H1 (cell line): ENCODE data around the gene MRPS10. TPM values are rescaled to one million over a fixed set of nuclear protein-coding genes. Genes with fewer than 3 reads are reported as not detected.

Experiments
- CTCF ChIA-PET: fragments of 300-600 bp; sonication (Branson Sonifier 250); formaldehyde crosslinking; loops from one replicate; lab custom pipeline; 2021; ENCODE audit not compliant: partially characterized antibody; lab: Charles Lee
- POLR2A ChIA-PET: fragments of 300-600 bp; sonication (Branson Sonifier 250); formaldehyde crosslinking; loops from one replicate; lab custom pipeline; 2021; ENCODE audit warnings: inconsistent platforms; ENCODE audit not compliant: partially characterized antibody; lab: Charles Lee
- DNase-seq, 2 experiments: peaks; one replicate each; pipeline versions ENCODE4 v3.0.0 to v3.0.0-alpha.2; 2010 to 2022; ENCODE audit warnings: low spot score in 2 of 2, low read depth in 1 of 2, mixed read lengths in 1 of 2
- FAIRE-seq: peaks from 2 replicates; lab custom pipeline; 2011; peaks lifted over from hg19 to GRCh38; lab: Jason Lieb, UNC
- H2AFZ ChIP-seq: 2 replicates; pipeline ENCODE4 v1.8.1; 2012; ENCODE audit warnings: low read length, inconsistent platforms
- H2AK5ac ChIP-seq: 2 replicates; pipeline ENCODE4 v1.6.1; 2013; ENCODE audit warnings: low read depth, low read length
- H2BK120ac ChIP-seq: replicated peaks from 2 replicates; pipeline ENCODE3; 2013; ENCODE audit warnings: low read depth, low read length, inconsistent platforms
- H2BK12ac ChIP-seq: 2 replicates; pipeline ENCODE4 v1.6.1; 2013; ENCODE audit warnings: low read depth, low read length
- H2BK15ac ChIP-seq: 2 replicates; pipeline ENCODE4 v1.6.1; 2013; ENCODE audit warnings: low read length
- H2BK20ac ChIP-seq: 2 replicates; pipeline ENCODE4 v1.6.1; 2013; ENCODE audit warnings: low read length
- H2BK5ac ChIP-seq: 2 replicates; pipeline ENCODE4 v1.6.1; 2013; ENCODE audit warnings: low read depth, low read length
- H3K14ac ChIP-seq: 2 replicates; pipeline ENCODE4 v1.6.1; 2013; ENCODE audit warnings: inconsistent platforms; ENCODE audit not compliant: insufficient read length
- H3K18ac ChIP-seq: 2 replicates; pipeline ENCODE4 v1.6.1; 2013; ENCODE audit warnings: low read length; ENCODE audit errors: extremely low read depth
- H3K23ac ChIP-seq: 2 replicates; pipeline ENCODE4 v1.6.1; 2013; ENCODE audit warnings: inconsistent platforms; ENCODE audit not compliant: insufficient read length
- H3K23me2 ChIP-seq: 2 replicates; pipeline ENCODE4 v1.6.1; 2013; ENCODE audit warnings: low read depth, low read length
- H3K27ac ChIP-seq: 2 replicates; pipeline ENCODE4 v1.6.1; 2011; ENCODE audit warnings: low read depth, low read length, inconsistent platforms
- H3K27me3 ChIP-seq, 4 experiments: replicated peaks in 1 of 4; 1 replicate in 1 of 4; 2 replicates in 3 of 4; pipeline versions ENCODE4 v1.6.1 to v1.8.1; 2011 to 2013; ENCODE audit warnings: low read length in 3 of 4, mild to moderate bottlenecking in 3 of 4, inconsistent platforms in 2 of 4, mixed read lengths in 2 of 4, moderate library complexity in 1 of 4; ENCODE audit not compliant: control insufficient read depth in 3 of 4, insufficient read depth in 3 of 4; ENCODE audit errors: extremely low read depth in 1 of 4
- H3K36me3 ChIP-seq, 4 experiments: 2 replicates each; pipeline versions ENCODE4 v1.6.1 to v1.8.1; 2011 to 2013; ENCODE audit warnings: mild to moderate bottlenecking in 4 of 4, low read length in 3 of 4, moderate library complexity in 2 of 4, control low read depth in 1 of 4, inconsistent platforms in 1 of 4; ENCODE audit not compliant: insufficient read depth in 4 of 4, control insufficient read depth in 2 of 4
- H3K4ac ChIP-seq: replicated peaks from 2 replicates; pipeline ENCODE3; 2013; ENCODE audit warnings: low read length, low read depth, mixed read lengths, inconsistent platforms; ENCODE audit not compliant: insufficient read length
- H3K4me1 ChIP-seq, 4 experiments: replicated peaks in 1 of 4; 1 replicate in 1 of 4; 2 replicates in 3 of 4; pipeline versions ENCODE4 v1.6.1 to v1.8.1; 2011 to 2013; ENCODE audit warnings: low read length in 3 of 4, inconsistent platforms in 2 of 4, mixed read lengths in 1 of 4; ENCODE audit not compliant: insufficient read depth in 4 of 4, control insufficient read depth in 3 of 4
- H3K4me2 ChIP-seq, 2 experiments: 2 replicates each; pipeline versions ENCODE4 v1.6.1 to v1.8.1; 2011 to 2013; ENCODE audit warnings: low read depth in 2 of 2, low read length in 2 of 2, control low read depth in 1 of 2, inconsistent platforms in 1 of 2, mild to moderate bottlenecking in 1 of 2; ENCODE audit not compliant: insufficient read depth in 1 of 2
- H3K4me3 ChIP-seq, 4 experiments: fragments of 200-600, 300-600 bp in 1 of 4; sonication (generic), shearing (Covaris generic), sonication (Bioruptor Twin) in 1 of 4; 2 replicates each; pipeline versions ENCODE4 v1.5.1 to v1.8.1; 2011 to 2016; ENCODE audit warnings: low read length in 4 of 4, low read depth in 3 of 4, control low read depth in 2 of 4, inconsistent platforms in 2 of 4, mild to moderate bottlenecking in 2 of 4, mixed read lengths in 1 of 4, moderate library complexity in 1 of 4; ENCODE audit not compliant: insufficient read depth in 2 of 4; ENCODE audit errors: extremely low read depth in 1 of 4
- H3K56ac ChIP-seq: replicated peaks from 2 replicates; pipeline ENCODE3; 2013; ENCODE audit warnings: low read depth, mild to moderate bottlenecking, mixed read lengths, low read length, inconsistent platforms; ENCODE audit not compliant: insufficient read length
- H3K79me1 ChIP-seq: 2 replicates; pipeline ENCODE4 v1.6.1; 2013; ENCODE audit warnings: low read depth, low read length, control low read depth
- H3K79me2 ChIP-seq, 2 experiments: 2 replicates each; pipeline versions ENCODE4 v1.6.1 to v1.8.1; 2012 to 2013; ENCODE audit warnings: low read length in 2 of 2, mild to moderate bottlenecking in 2 of 2, inconsistent platforms in 1 of 2; ENCODE audit not compliant: insufficient read depth in 2 of 2, control insufficient read depth in 1 of 2
- H3K9ac ChIP-seq, 4 experiments: replicated peaks in 1 of 4; 1 replicate in 1 of 4; 2 replicates in 3 of 4; pipeline versions ENCODE4 v1.6.1 to v1.8.1; 2011 to 2013; ENCODE audit warnings: low read depth in 3 of 4, low read length in 3 of 4, control low read depth in 2 of 4, mild to moderate bottlenecking in 2 of 4, moderate library complexity in 2 of 4, inconsistent platforms in 1 of 4; ENCODE audit errors: extremely low read depth in 1 of 4
- H3K9me3 ChIP-seq, 2 experiments: 2 replicates each; pipeline versions ENCODE4 v1.6.1 to v1.8.1; 2012 to 2013; ENCODE audit warnings: mild to moderate bottlenecking in 2 of 2, moderate library complexity in 2 of 2, control low read depth in 1 of 2, inconsistent platforms in 1 of 2, low read depth in 1 of 2, low read length in 1 of 2, mixed read lengths in 1 of 2; ENCODE audit not compliant: insufficient read depth in 2 of 2
- H4K20me1 ChIP-seq, 2 experiments: replicated peaks in 1 of 2; 2 replicates each; pipeline versions ENCODE3 to v1.8.1; 2011 to 2013; ENCODE audit warnings: inconsistent platforms in 2 of 2, low read length in 2 of 2, mild to moderate bottlenecking in 1 of 2; ENCODE audit not compliant: insufficient read depth in 2 of 2, control insufficient read depth in 1 of 2
- H4K5ac ChIP-seq: 2 replicates; pipeline ENCODE4 v1.6.1; 2013; ENCODE audit warnings: low read length, low read depth, mixed read lengths, inconsistent platforms; ENCODE audit not compliant: insufficient read length
- H4K8ac ChIP-seq: 2 replicates; pipeline ENCODE4 v1.8.0; 2013; ENCODE audit warnings: mild to moderate bottlenecking, moderate library complexity, low read length, inconsistent platforms; ENCODE audit not compliant: insufficient read depth; ENCODE audit errors: extremely low read depth
- H4K91ac ChIP-seq: replicated peaks from 2 replicates; pipeline ENCODE3; 2013; ENCODE audit warnings: low read length, mixed read lengths, inconsistent platforms; ENCODE audit not compliant: insufficient read length
- BCL11A ChIP-seq, 2 experiments: IDR thresholded peaks; one replicate each; pipeline ENCODE4 v1.6.1; 2011; ENCODE audit warnings: low read depth in 2 of 2, low read length in 2 of 2, mild to moderate bottlenecking in 2 of 2
- EGR1 ChIP-seq: IDR thresholded peaks from 2 replicates; pipeline ENCODE4 v1.6.1; 2011; ENCODE audit warnings: low read depth, low read length, borderline replicate concordance
- NRF1 ChIP-seq: IDR thresholded peaks from 2 replicates; pipeline ENCODE4 v1.6.1; 2011; ENCODE audit warnings: mild to moderate bottlenecking, low read depth, low read length, improper control_type of control experiment
- POLR2A ChIP-seq, 2 experiments: IDR thresholded peaks; 1 replicate in 1 of 2; 2 replicates in 1 of 2; pipeline ENCODE4 v1.6.1; 2011; ENCODE audit warnings: low read depth in 2 of 2, low read length in 2 of 2, mild to moderate bottlenecking in 2 of 2; ENCODE audit errors: control extremely low read depth in 1 of 2
- RBBP5 ChIP-seq: IDR thresholded peaks from 2 replicates; pipeline ENCODE4 v1.7.1; 2012; ENCODE audit warnings: low read depth, mild to moderate bottlenecking, inconsistent platforms, low read length, moderate library complexity, borderline replicate concordance
- SIRT6 ChIP-seq: IDR thresholded peaks from one replicate; pipeline ENCODE4 v1.7.1; 2012; ENCODE audit warnings: low read length, inconsistent platforms
- WGBS, 2 experiments: shearing (Covaris generic) in 1 of 2; methylation state at CpG; one replicate each; pipeline versions ENCODE4 v1.1.6 to v1.1.7; 2013 to 2015; ENCODE audit warnings: low lambda C conversion rate in 2 of 2, mixed read lengths in 2 of 2, inconsistent platforms in 1 of 2, low coverage in 1 of 2, missing lambda C conversion rate in 1 of 2; ENCODE audit not compliant: insufficient replicate concordance in 2 of 2, insufficient coverage in 1 of 2, insufficient read length in 1 of 2; ENCODE audit errors: extremely low coverage in 1 of 2, missing lambda C conversion rate in 1 of 2; 5-methylcytosine and 5-hydroxymethylcytosine counted together
- long read RNA-seq, 2 experiments: library from RNA in 1 of 2; library from capped mRNA in 1 of 2; stranded (forward); transcript quantifications; one replicate each; pipeline ENCODE4 v2.0.0, GENCODE V29; 2021; ENCODE audit warnings: inconsistent platforms in 1 of 2
- polyA minus RNA-seq, 3 experiments: library from RNA; depleted of rRNA, polyadenylated mRNA; stranded (reverse); fragments of >200 nt; gene quantifications; 1 replicate in 2 of 3; 2 replicates in 1 of 3; pipeline ENCODE4 v1.2.3, GENCODE V29; 2011
- polyA plus RNA-seq, 7 experiments: library from polyadenylated mRNA; depleted of rRNA in 3 of 7; stranded (reverse) in 5 of 7; unstranded in 2 of 7; fragments of >200 nt in 5 of 7; fragments of 200-250 nt in 2 of 7; gene quantifications; 1 replicate in 5 of 7; 2 replicates in 1 of 7; 4 replicates in 1 of 7; pipeline versions ENCODE4 v1.2.1 to v1.2.3, GENCODE V29; 2011 to 2013; ENCODE audit warnings: missing spikeins in 2 of 7, mixed read lengths in 2 of 7
- total RNA-seq: library from RNA; stranded (reverse); fragmentation: NEBNext Ultra II Directional; extraction: Animal tissue kit (Norgen Biotek cat#: 25700); gene quantifications from 2 replicates; pipeline ENCODE4 v1.2.1, GENCODE V29; 2021

Gene MRPS10
- total RNA-seq (32.0 and 33.6 TPM in 2 replicates), polyA plus RNA-seq (2011; rRNA removed) (13.2 and 20.5 TPM in 2 replicates), polyA minus RNA-seq (2011; rRNA and poly(A)+ RNA removed) (10.7 and 13.1 TPM in 2 replicates)
- polyA plus RNA-seq (2011; cell fraction: cytosol; rRNA removed), result 28.0 TPM
- 5.8 TPM for polyA plus RNA-seq (2011; cell fraction: nucleus; rRNA removed)
- 17.5 to 26.9 TPM (median 19.3 TPM) in 4 replicates for polyA plus RNA-seq (2012, experiment 1 of 2)
- polyA plus RNA-seq (2012, experiment 2 of 2), result 4.3 TPM
- 30.8 TPM for polyA plus RNA-seq (2013, experiment 1 of 2)
- polyA plus RNA-seq (2013, experiment 2 of 2), result 33.4 TPM
- polyA minus RNA-seq (2011; cell fraction: cytosol; rRNA and poly(A)+ RNA removed), result 8.7 TPM
- 9.8 TPM for polyA minus RNA-seq (2011; cell fraction: nucleus; rRNA and poly(A)+ RNA removed)
- long read RNA-seq, experiment 1, transcript MRPS10-201 (7 exons, 2,110 nt), result major isoform, 10 of 25 reads
- long read RNA-seq, experiment 1, partial matches to known transcripts, result 4 of 25 reads
- long read RNA-seq, experiment 1, other reads (novel, unspliced or antisense), result 11 of 25 reads
- long read RNA-seq, experiment 2, transcript MRPS10-201 (7 exons, 2,110 nt), result major isoform, 70 of 93 reads
- long read RNA-seq, experiment 2, partial matches to known transcripts, result 0 of 93 reads
- long read RNA-seq, experiment 2, other reads (novel, unspliced or antisense), result 23 of 93 reads

GRCh38 chr6:42217519-42218367 is at the start of gene MRPS10:
MRPS10 (minus strand) TSS chr6:42217861; CDS start chr6:42217849, 12 bp downstream.
- H3K79me1 ChIP-seq, result no peaks in the 10 kb centered on the region
- peak; percentile 74; the same call in 1 of the 2 replicates for TF ChIP-seq RBBP5
- no peak for TF ChIP-seq SIRT6
- TF ChIP-seq NRF1, result no peak
- TF ChIP-seq BCL11A (IDR thresholded peaks at IDR 0.05; ENCODE audit: low read depth in 2 of 2, low read length in 2 of 2), result no peak
- peak; percentile 58 for TF ChIP-seq EGR1
- peak; percentile 68 to 94 for TF ChIP-seq POLR2A (IDR thresholded peaks at IDR 0.05; ENCODE audit: control extremely low read depth in 1 of 2, low read depth in 2 of 2, low read length in 2 of 2)

More at GRCh38 chr6:42217519-42218367, at the start of gene MRPS10:
- no peaks in the 10 kb centered on the region for H3K27me3 ChIP-seq
- no peak within 1 kb of the TSS for H3K14ac ChIP-seq
- ChIA-PET POLR2A (interaction anchor here (0.7 to 1.2 kb wide), 4 partner anchors 55 to 297 kb away, joined by 3 to 5 read pairs (median 3); partner anchors contain the start of genes BYSL and MED20), CTCF (interaction anchor here (0.6 to 7.5 kb wide), 9 partner anchors 11 to 681 kb away, joined by 3 to 52 read pairs (median 4); no protein-coding TSS in a partner anchor)
- FAIRE-seq, result peak; percentile 80
- no peak within 1 kb of the TSS for H3K23ac ChIP-seq
- no peak within 1 kb of the TSS; the same call in 1 of the 2 replicates for H3K18ac ChIP-seq
- H2BK12ac ChIP-seq, result no peak within 1 kb of the TSS
- H3K23me2 ChIP-seq, result no peaks in the 10 kb centered on the region; the same call in 1 of the 2 replicates
- peak within 1 kb of the TSS; percentile 95 for H3K4ac ChIP-seq
- no peak within 1 kb of the TSS for H2AK5ac ChIP-seq
- no peaks in the 10 kb centered on the region for H4K20me1 ChIP-seq
- no peak within 1 kb of the TSS for H3K56ac ChIP-seq
- H4K91ac ChIP-seq, result no peak within 1 kb of the TSS
- peak within 1 kb of the TSS; percentile 73 to 88 (median 76) for H3K9ac ChIP-seq
- H2AFZ ChIP-seq, result peak within 1 kb of the TSS; percentile 23
- peak within 1 kb of the TSS; percentile 52 for H3K27ac ChIP-seq
- H4K5ac ChIP-seq, result peak within 1 kb of the TSS; percentile 82
- H2BK20ac ChIP-seq, result no peak within 1 kb of the TSS
- H3K9me3 ChIP-seq, result no peaks in the 10 kb centered on the region
- peak; percentile 78 to 87 for DNase-seq
- H3K4me2 ChIP-seq, result peak within 1 kb of the TSS; percentile 69 to 70
- H3K36me3 ChIP-seq, result peaks cover 5 to 8% (median 6%) of the 10 kb centered on the region in 4 experiments; a peak in 4 of 8 replicates
- H2BK15ac ChIP-seq, result no peak within 1 kb of the TSS
- no peaks in the 10 kb centered on the region; a peak in 1 of 7 replicates for H3K4me1 ChIP-seq
- WGBS, 2 experiments, result 14% methylated on average over 29 of the region's 29 CpGs; no CpG with 5 or more reads in 1 of the 2 experiments
- 0 out of 2 replicates have a peak within 1 kb of the TSS, but pooled peaks have one; percentile 12 for H2BK5ac ChIP-seq
- H4K8ac ChIP-seq, result no peak within 1 kb of the TSS
- peak within 1 kb of the TSS; percentile 93 to 97 (median 94) for H3K4me3 ChIP-seq
- H2BK120ac ChIP-seq, result no peak within 1 kb of the TSS
- H3K79me2 ChIP-seq, result peaks cover 0 to 9% of the 10 kb centered on the region in 2 experiments; a peak in 2 of 4 replicates
